COLO829 (cell line): ENCODE results near the gene NGEF.
A peak's percentile ranks its signal among the peaks of the same experiment; 100 is the strongest.

ENCODE experiments used
- DNase-seq: peaks from one replicate; pipeline ENCODE4 v3.0.0; 2012; ENCODE audit warnings: low spot score

NGEF gene

GRCh38 chr2:232884001-232884421 is 129.0 kb downstream of the NGEF start:
- no peak for DNase-seq

DNA sequence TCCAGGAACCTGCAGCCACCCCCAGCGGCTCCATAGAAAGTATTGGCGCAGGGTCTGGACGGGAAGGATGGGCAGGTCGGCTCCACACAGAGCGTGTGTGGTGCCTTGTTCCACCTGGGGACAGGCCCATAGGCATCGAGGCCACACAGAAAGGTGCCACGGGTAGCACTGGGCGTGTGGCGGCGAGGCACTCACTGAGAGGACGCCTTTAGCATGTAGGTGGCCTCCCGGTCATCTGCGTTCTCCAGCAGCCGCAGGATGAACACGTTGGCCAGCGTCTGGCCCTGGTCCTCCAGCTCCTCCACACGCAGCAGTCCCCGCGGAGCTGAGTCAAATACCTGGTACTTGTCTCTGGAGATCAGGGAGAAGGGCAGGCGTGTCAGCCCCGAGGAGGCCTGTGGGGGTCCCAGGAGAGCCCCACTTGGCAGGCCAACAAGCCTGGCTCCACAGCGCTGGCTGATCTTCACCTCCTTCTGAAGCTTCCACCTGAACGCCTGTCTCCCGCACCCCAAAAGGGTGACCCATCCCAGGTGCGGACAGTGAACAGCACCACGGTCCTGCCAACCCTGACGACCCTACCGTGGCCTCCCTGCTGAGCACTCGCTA is 129.8 kb downstream of the NGEF start:
- no peak for DNase-seq

DNA sequence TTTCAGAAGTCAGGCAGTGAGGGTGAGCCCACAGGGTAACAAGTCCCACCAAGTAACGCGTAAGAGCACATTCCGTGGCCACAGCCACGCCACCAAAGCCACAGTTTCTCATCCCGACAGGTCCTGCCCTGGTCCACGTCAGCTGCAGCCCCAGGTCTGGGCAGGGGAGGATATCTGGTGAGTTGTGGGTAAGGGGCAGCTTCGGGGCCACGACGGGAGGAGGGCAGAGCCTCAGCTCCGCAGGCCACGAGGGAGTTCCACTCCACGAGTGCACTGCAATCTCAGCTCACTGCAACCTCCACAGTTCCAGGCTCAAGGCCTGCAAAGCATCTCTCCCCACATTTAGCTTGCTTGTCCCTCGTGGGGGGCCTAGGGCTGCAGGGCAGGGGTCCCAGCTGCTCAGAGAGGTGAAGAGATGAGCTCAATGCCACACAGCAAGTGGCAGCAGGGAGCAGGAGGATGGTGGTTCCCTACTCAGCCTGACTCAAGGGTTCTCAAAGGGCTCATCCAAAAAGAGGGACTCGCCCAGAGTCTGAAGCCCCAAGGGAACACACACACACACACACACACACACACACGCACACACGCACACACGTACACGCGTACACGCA is 130.4 kb downstream of the NGEF start:
- DNase-seq = no peak

DNA sequence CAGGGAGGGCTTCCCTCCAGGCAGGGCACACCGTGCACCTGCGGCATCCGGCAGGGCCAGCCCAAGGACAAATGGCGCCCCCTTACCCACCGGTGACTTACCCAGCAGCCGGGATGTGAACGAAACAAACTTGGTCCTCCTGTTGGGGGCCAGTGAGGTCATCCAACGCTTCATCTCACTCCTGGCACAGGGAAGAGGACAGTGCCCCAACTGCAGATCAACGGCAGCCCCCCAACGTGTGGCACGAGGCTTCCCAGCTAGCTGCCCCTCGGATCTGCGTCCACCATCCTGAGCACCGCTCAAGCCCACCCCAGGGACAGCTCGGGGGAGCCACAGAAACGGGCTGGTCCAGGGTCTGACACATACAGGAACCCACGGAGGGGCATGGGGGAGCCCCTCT is 131.0 kb downstream of the NGEF start:
- DNase-seq = no peak

DNA sequence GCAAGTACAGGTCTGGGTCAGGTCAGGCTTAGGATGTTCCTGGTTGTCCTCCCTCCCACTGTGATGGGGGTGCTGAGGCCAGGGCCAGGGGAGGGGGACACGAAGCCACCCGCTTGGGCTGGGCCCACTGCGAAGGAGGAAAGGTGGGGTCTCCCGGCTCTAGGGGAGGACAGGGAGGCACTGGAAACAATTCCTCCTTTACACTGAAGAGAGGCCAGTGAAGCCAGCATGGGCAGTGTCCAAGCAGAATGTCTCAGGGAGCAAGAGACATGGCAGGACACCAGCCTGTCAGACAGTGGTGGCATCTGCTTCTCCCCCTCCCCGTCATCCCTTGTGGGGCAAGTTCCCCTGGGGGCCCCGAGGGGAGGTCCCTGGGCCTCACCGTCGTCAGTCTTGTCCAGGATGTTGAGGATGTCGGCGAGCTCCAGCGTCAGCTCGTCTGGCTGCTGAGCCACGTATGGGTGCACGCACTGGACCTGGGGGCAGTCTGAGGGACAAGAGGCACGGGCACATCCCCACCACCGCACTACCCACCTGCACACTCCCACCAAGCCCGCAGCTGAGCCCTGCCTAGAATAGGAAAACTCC is 132.2 kb downstream of the NGEF start:
- DNase-seq = no peak

DNA sequence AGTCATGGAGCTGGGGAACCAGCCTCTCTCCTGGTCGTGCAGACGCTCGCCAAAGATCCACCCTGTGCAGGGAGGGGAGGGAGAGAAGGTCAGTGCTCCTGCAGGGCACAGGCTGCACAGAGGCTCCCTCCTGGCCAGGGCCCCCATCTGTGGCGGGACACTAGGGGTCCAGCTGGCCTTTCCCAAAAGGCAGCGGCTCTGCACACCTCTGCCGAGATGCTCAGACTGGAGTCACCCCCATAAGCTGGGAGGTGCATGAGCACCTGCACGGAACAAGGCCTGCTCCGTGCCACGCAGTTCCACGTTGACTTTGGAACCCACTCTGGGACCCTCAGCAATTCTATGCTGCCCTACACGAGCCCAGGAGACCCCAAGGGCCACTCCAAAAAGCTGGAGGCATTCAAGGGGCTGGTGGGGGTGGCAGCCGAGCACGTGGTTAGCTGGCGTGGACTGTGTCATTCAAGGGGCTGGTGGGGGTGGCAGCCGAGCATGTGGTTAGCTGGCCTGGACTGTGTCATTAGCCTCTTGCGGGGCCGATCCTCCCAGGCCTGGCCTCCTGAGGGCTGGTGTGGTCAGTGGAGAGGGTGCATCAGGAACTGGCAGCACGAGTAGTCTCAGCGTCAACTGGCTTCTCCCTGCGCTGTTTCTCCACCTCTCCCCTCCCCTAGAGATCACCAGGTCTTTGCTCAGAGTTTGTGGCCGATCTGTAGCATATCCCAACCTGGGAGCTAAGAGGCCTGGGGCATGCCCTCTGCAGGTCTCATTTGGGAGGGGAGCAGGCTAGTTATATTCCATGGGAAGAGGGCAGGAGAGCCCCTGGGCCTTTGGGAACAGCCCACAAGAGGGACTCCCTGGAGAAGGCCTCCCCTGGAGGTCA is 133.2 kb downstream of the NGEF start:
- DNase-seq = no peak

- DNase-seq = no peak
These were observed 134.0 kb downstream of the NGEF start for GRCh38 chr2:232878855-232879617.

- no peak for DNase-seq
These were observed 135.0 kb downstream of the NGEF start for GRCh38 chr2:232877940-232878511.

DNA sequence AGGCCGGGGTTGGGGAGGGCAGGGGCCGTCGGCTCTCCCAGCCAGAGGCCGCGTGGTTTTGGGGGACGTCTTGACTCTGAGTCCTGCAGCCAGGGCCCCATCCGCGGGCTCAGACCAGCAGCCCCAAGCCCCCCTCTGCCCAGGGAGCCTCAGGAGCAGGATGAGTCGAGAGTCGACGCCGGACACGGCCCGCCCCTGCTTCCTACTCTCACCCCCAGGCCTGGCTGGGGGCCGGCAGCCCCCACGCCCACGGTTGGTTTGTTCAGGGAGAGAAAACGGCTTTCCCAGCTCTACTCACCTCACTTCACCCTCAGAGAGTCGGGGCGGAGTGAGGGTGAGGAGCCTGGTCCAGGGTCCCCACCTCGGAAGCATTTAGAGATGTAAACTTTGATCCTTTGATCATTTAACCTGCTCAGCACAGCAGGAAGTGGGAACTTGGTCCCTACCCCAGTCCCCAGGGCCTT is 136.0 kb downstream of the NGEF start:
- no peak for DNase-seq

DNA sequence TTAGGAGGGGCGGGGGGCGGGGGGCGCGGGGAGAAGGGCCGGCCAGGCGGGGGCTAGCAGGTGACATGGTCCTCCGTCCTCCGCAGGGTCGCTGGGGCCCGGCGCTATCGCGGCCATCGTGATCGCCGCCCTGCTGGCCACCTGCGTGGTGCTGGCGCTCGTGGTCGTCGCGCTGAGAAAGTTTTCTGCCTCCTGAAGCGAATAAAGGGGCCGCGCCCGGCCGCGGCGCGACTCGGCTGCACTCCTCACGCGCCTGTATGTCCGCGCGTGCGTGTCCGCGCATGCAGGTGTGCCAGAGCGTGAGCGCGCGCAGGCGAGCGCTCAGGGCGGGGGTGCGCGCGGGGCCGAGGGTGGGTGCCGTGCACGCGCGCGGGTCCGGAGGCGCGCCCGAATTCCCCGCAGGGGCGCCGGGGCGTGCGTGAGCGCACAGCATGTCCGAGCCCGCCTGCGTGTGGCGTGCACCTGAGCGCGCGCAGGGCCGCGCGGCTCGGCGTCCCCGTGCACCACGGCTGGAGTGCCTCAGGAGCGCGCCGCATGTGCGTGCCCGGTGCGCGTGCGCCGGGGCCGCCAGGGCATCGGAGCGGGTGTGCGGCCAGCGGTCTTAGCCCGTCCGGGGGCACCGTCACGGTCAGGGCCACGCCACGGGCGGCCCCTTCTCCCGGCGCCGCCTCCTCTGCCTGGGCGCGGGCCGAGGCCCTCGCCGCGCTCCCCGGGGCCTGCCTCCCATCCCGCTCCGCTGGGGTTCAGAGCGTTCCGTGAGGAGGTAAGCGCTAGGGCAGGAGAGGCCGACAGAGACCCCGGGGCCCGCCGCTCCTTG is 136.7 kb downstream of the NGEF start:
- no peak for DNase-seq

GRCh38 chr2:232875256-232876121 is 137.6 kb downstream of the NGEF start:
- no peak for DNase-seq

DNA sequence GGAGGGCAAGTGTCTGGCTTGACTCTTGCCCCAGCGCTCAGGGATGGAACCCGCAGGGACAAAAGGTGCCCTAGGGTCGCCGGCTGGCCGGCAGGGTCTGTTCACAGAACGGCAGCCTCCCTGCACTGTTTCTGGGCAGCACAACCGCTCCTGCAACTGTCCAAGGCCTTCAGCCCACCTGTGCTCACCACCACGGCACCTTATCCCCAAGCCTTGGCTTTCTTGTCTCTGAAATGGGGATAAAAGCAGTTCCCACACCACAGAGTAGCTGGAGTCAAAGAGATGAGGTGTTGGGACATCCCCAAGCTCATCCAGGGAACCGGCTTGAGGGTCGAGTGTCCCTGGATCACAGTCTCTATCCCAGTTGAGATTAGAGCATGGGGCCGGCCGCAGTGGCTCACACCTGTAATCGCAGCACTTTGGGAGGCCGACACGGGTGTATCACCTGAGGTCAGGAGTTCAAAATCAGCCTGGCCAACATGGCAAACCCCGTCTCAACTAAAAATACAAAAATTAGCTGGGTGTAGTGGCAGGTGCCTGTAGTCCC is 138.3 kb downstream of the NGEF start:
- DNase-seq = no peak

DNA sequence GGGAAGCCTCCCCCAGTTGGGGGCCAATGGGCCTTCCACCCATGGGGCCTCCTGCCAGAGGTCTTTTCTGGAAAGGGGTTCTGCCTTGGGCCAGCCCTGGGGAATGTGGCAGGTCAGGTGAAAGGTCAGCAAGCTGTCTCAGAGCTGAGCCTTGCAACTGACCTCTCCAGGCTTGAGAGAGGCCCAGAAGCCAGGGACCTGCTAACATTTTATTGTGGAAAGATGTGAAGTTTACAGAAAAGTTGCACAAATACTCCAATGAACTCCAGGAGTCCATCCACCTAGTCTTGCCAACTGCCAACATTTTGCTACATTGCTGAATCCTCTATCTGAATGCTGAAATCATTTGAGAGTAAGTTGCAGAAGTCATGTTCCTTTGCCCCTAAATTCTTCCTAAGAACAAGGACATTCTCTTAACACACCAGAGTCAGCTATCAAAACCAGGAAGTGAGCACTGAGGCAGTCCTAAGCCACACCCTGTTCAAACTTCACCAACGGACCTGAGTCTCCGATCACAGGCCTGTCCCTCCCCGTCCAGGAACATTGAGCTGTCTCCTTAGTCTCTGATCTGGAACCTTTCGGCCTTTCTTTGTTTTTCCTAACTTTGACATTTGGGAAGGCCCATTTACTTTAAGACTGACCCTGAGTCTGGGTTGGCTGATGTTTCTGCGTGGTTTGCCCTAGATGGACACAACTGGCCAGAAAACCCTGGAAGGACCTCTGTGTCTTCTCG is 139.0 kb downstream of the NGEF start:
- DNase-seq = no peak

- no peak for DNase-seq
These were observed 139.7 kb downstream of the NGEF start for GRCh38 chr2:232873292-232873908.

GRCh38 chr2:232872826-232873225 is 140.2 kb downstream of the NGEF start:
- DNase-seq = no peak

- DNase-seq = peak; percentile 74
These were observed 141.0 kb downstream of the NGEF start for GRCh38 chr2:232871835-232872736.

DNA sequence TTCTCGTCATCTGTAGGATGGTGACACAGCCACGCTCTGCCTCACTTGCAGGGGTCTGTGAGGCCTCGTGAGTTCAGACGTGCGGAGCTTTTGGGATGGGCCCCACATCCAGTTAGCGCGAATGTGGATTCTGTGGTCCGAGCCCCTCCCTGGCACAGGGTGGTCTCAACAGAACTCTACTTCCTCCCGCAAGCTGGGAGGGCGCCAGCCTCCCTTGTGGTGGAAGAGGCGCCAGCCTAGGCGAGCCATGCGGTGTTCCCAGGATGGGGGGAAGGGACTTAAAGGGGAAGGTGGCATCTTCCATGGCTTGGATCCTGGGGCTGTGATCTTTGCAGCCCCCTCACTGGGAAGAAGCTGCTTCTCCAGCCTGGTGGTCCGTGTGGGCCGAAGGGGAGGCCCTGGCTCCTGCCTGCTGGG is 141.6 kb downstream of the NGEF start:
- DNase-seq = no peak
